Left lobe of liver (tissue), 2 donors: ENCODE results near the gene ZNF79. TPM values are rescaled to one million over a fixed set of nuclear protein-coding genes. Genes with fewer than 3 reads are reported as not detected.

ENCODE experiments used
- ATAC-seq: fragments of 200-7000 bp; cut with Tn5 transposase; one replicate; pipeline ENCODE4 v1.9.1; 2020; ENCODE audit warnings: mild to moderate bottlenecking, moderate library complexity
- DNase-seq: peaks from one replicate; pipeline ENCODE4 v3.0.0-alpha.2; 2020; ENCODE audit warnings: low spot score
- total RNA-seq: library from RNA; stranded (reverse); gene quantifications from one replicate; pipeline ENCODE4 v1.2.1, GENCODE V29; 2021
- donor health status: DM: no; HTN: no; CAD: no; lungs with moderate emphysema.
- donor health status: DM: no; HTN: yes; CAD: no.

The ZNF79 gene
- total RNA-seq, 1 donor from 2014 or later, result 4.2 TPM

DNA sequence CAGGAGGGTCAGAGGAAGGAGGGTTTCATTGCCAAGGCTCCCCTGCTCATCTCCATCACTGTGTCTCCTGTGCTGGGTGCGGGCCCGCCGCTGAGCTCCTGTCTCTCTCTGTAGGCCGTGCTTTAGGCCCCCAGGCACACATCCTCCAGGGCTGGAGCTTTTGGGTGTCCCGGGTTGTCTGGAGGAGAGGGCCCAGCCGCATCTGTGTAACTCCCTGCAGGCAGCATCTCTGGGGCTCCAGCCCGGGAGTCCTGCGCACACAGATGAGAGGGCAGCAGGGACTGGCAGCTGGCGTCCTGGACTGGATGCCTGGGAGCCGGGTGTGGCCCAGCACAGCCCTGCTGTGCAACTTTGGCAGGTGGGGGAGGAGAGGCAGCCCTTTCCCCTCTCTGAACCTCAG lies 67.3 kb downstream of the ZNF79 start:
- ATAC-seq (no peak), DNase-seq (no peak)

DNA sequence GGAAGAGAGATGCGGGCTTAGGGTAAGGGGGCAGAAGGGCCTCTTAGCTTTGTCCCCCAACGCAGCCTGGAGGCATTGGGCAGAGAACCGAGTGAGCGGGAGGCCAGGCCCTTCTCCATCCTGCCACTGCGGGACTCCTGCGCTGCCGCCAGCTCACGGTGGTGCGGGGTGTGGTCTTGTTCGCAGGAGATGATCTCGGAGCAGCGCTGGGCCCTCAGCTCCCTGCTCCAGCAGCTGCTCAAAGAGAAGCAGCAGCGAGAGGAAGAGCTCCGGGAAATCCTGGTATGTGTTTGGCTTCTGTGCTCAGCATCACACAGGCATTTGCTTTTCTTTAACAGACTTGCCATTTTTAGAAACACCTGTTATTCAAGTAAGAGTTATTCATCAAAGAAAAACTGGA lies 68.4 kb downstream of the ZNF79 start:
- ATAC-seq, result no peak
- DNase-seq, result no peak

DNA sequence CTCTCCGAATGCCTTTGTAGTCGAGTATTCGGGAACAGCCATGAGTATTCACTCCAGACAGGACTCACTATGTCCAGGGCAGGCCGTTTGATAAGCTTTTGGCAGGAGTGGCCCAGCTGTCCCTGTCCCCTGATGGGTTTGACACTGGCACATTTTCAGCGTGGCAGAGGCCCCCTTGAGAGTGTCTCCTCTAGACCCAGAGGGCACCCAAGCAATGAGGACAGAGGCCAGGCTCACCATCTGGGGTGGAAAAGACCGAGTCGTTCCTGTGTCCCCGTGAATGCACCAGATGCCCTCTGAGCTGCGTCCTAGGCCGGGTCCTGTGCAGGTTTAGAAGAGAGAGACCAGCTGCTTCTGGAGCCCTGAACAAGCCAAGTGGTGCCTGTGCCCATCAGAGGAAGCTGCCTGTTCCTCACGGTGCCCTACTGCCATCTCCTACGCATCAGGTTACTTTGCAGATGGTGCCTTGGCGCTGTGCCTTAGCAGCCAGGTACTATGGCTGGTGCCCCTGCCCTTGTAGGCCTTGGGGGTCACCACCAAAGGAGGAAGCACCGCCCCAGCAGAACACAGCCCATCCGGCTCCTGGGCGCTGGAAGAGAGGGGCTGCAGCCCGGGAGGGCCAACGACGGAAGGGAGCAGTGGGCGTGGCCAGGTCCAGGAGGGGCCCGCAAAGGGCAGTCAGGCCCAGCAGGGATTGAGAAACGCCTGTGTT lies 69.6 kb downstream of the ZNF79 start:
- DNase-seq (no peak), ATAC-seq (no peak)

DNA sequence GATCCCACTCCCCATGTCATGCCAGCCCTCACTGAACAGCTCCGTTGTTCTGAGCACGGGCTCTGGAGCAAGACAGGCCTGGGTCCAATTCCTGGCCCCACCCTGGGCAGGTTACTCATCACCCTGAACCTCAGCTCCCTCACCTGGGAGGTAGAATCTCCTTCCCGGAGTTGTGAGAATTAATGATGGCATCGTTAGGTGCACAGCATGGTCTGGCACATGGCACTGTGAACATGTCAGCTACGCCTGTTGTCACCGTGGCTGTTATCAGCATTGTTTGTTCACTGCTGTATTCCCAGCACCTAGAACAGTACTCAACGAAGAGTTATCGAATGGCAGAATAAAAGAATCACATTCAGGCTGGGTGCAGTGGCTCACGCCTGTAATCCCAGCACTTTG lies 70.1 kb downstream of the ZNF79 start:
- no peak for ATAC-seq
- no peak for DNase-seq

Other genes with a start within 250 kb of the ZNF79 start
- 7.4 TPM for gene GARNL3, start 159.6 kb upstream of the ZNF79 start, total RNA-seq
- gene SLC2A8, start 27.2 kb upstream of the ZNF79 start, total RNA-seq, result 26.3 TPM
- gene RPL12, start 27.0 kb downstream of the ZNF79 start, total RNA-seq, result 307 TPM
- gene LRSAM1, start 27.1 kb downstream of the ZNF79 start, total RNA-seq, result 10.9 TPM
- 3.8 TPM for gene STXBP1, start 187.9 kb downstream of the ZNF79 start, total RNA-seq